IMR-90 (cell line): ENCODE data around the gene CMKLR1. TPM values are rescaled to one million over a fixed set of nuclear protein-coding genes. Genes with fewer than 3 reads are reported as not detected.

Experiments
- ATAC-seq: fragments of 200-7000 bp; cut with Tn5 transposase; 2 replicates; pipeline ENCODE4 v1.9.1; 2020; ENCODE audit warnings: low read depth, mild to moderate bottlenecking, moderate library complexity
- BruUV-seq: library from RNA; stranded (reverse); fragments of 400-500 nt; replicated peaks from 2 replicates; lab custom pipeline; 2021; lab: Mats Ljungman, UMichigan
- CTCF ChIA-PET: fragments of 300-600 bp; formaldehyde crosslinking; extraction: SDS; loops from one replicate; lab custom pipeline; 2021; ENCODE audit warnings: antibody characterized with exemption; lab: Yijun Ruan, JAX
- POLR2A ChIA-PET: fragments of 300-600 bp; sonication (Branson Sonifier 250); formaldehyde crosslinking; loops from one replicate; lab custom pipeline; 2022; ENCODE audit warnings: antibody characterized with exemption; ENCODE audit not compliant: unreplicated experiment; lab: Charles Lee
- DNase-seq: peaks from one replicate; pipeline ENCODE4 v3.0.0; 2013
- H2AFZ ChIP-seq: replicated peaks from 2 replicates; pipeline ENCODE3; 2013; ENCODE audit warnings: low read length, mild to moderate bottlenecking; ENCODE audit not compliant: poor library complexity
- H2AK5ac ChIP-seq: 2 replicates; pipeline ENCODE4 v1.6.1; 2013; ENCODE audit warnings: low read depth, low read length, inconsistent platforms
- H2AK9ac ChIP-seq: replicated peaks from 2 replicates; pipeline ENCODE3; 2013; ENCODE audit warnings: mild to moderate bottlenecking, low read depth, low read length, moderate library complexity; ENCODE audit not compliant: poor library complexity
- H2BK120ac ChIP-seq: 2 replicates; pipeline ENCODE4 v1.6.1; 2013; ENCODE audit warnings: low read depth, low read length, inconsistent platforms
- H2BK15ac ChIP-seq: 3 replicates; pipeline ENCODE4 v1.6.1; 2013; ENCODE audit warnings: low read depth, low read length, inconsistent platforms
- H2BK20ac ChIP-seq: 2 replicates; pipeline ENCODE4 v1.6.1; 2013; ENCODE audit warnings: low read depth, mild to moderate bottlenecking, inconsistent platforms, low read length, moderate library complexity
- H2BK5ac ChIP-seq: 2 replicates; pipeline ENCODE4 v1.6.1; 2013; ENCODE audit warnings: mild to moderate bottlenecking, low read depth, low read length, inconsistent platforms; ENCODE audit not compliant: poor library complexity, severe bottlenecking
- H3K14ac ChIP-seq: replicated peaks from 2 replicates; pipeline ENCODE4 v1.6.1; 2013; ENCODE audit warnings: low read depth, low read length, inconsistent platforms
- H3K18ac ChIP-seq: 2 replicates; pipeline ENCODE4 v1.6.1; 2013; ENCODE audit warnings: low read depth, low read length, control low read depth
- H3K23ac ChIP-seq: 2 replicates; pipeline ENCODE4 v1.6.1; 2013; ENCODE audit warnings: low read depth, low read length, inconsistent platforms
- H3K27ac ChIP-seq: 2 replicates; pipeline ENCODE4 v1.5.1; 2013; ENCODE audit warnings: mild to moderate bottlenecking, control low read depth, low read length; ENCODE audit not compliant: insufficient read depth
- H3K27me3 ChIP-seq: 2 replicates; pipeline ENCODE4 v1.6.1; 2013; ENCODE audit warnings: low read length; ENCODE audit not compliant: control insufficient read depth, insufficient read depth
- H3K36me3 ChIP-seq: 2 replicates; pipeline ENCODE4 v1.6.1; 2013; ENCODE audit warnings: low read length, mixed read lengths; ENCODE audit not compliant: control insufficient read depth, insufficient read depth
- H3K4ac ChIP-seq: 2 replicates; pipeline ENCODE4 v1.6.1; 2013; ENCODE audit warnings: low read depth, low read length, inconsistent platforms
- H3K4me1 ChIP-seq: 2 replicates; pipeline ENCODE4 v1.6.1; 2013; ENCODE audit warnings: low read length, mixed read lengths; ENCODE audit not compliant: control insufficient read depth, insufficient read depth
- H3K4me2 ChIP-seq: 2 replicates; pipeline ENCODE4 v1.6.1; 2013; ENCODE audit warnings: low read depth, mild to moderate bottlenecking, control low read depth, low read length, moderate library complexity
- H3K4me3 ChIP-seq: 2 replicates; pipeline ENCODE4 v1.5.1; 2013; ENCODE audit warnings: low read depth, mild to moderate bottlenecking, control low read depth, low read length, moderate library complexity; ENCODE audit not compliant: insufficient read depth
- H3K56ac ChIP-seq: 2 replicates; pipeline ENCODE4 v1.6.1; 2013; ENCODE audit warnings: low read length, inconsistent platforms; ENCODE audit not compliant: insufficient read depth; ENCODE audit errors: extremely low read depth
- H3K79me1 ChIP-seq, 2 experiments: 2 replicates each; pipeline ENCODE4 v1.6.1; 2013; ENCODE audit warnings: low read length in 2 of 2, inconsistent platforms in 1 of 2, low read depth in 1 of 2
- H3K9ac ChIP-seq: 2 replicates; pipeline ENCODE4 v1.6.1; 2013; ENCODE audit warnings: low read depth, low read length, control low read depth
- H3K9me1 ChIP-seq: 2 replicates; pipeline ENCODE4 v1.6.1; 2013; ENCODE audit warnings: low read length, inconsistent platforms; ENCODE audit not compliant: insufficient read depth
- H3K9me3 ChIP-seq: 2 replicates; pipeline ENCODE4 v1.6.1; 2013; ENCODE audit warnings: low read length; ENCODE audit not compliant: control insufficient read depth, insufficient read depth
- H4K20me1 ChIP-seq: 2 replicates; pipeline ENCODE4 v1.6.1; 2013; ENCODE audit warnings: low read length, inconsistent platforms; ENCODE audit not compliant: insufficient read depth
- H4K5ac ChIP-seq: 2 replicates; pipeline ENCODE4 v1.6.1; 2013; ENCODE audit warnings: mild to moderate bottlenecking, low read depth, low read length, control low read depth
- H4K8ac ChIP-seq, 2 experiments: 2 replicates each; pipeline ENCODE4 v1.6.1; 2013; ENCODE audit warnings: low read depth in 2 of 2, low read length in 2 of 2, control low read depth in 1 of 2, inconsistent platforms in 1 of 2
- H4K91ac ChIP-seq: 2 replicates; pipeline ENCODE4 v1.6.1; 2013; ENCODE audit warnings: low read depth, low read length, inconsistent platforms; ENCODE audit not compliant: insufficient read depth
- CTCF ChIP-seq: conservative IDR thresholded peaks from 2 replicates; pipeline ENCODE4 v1.5.1; 2012; ENCODE audit warnings: mild to moderate bottlenecking, low read depth, low read length, improper control_type of control experiment
- MAFK ChIP-seq: IDR thresholded peaks from 2 replicates; pipeline ENCODE4 v1.6.1; 2012; ENCODE audit warnings: low read depth, low read length, improper control_type of control experiment
- NFE2L2 ChIP-seq: fragments of 150-350 bp; IDR thresholded peaks from 2 replicates; pipeline ENCODE4 v1.6.1; 2016; ENCODE audit warnings: low read depth, mild to moderate bottlenecking, low read length
- WGBS, 2 experiments: methylation state at CpG; one replicate each; pipeline versions ENCODE4 v1.1.5 to v1.1.7; 2013; ENCODE audit warnings: missing lambda C conversion rate in 2 of 2; ENCODE audit not compliant: insufficient read length in 1 of 2; ENCODE audit errors: extremely low coverage in 2 of 2; 5-methylcytosine and 5-hydroxymethylcytosine counted together
- dilution Hi-C: fragments of 300-500 bp; cut with HindIII; formaldehyde crosslinking; loops from one replicate; pipeline ENCODE4 v1.14.3; 2018; ENCODE audit warnings: low sequenced_read_pairs; ENCODE audit not compliant: unreplicated experiment
- in situ Hi-C: fragments of 300-500 bp; cut with MboI; formaldehyde crosslinking; loops from 3 replicates; pipeline ENCODE4 v1.14.3; 2019; ENCODE audit warnings: low sequenced_read_pairs, inconsistent platforms, mixed read lengths
- intact Hi-C: fragments of 100-400 bp; cut with micrococcal nuclease; formaldehyde crosslinking; loops from 2 replicates; pipeline ENCODE4 v1.10.0; 2022
- polyA plus RNA-seq, 3 experiments: library from polyadenylated mRNA; depleted of rRNA; stranded (reverse); fragments of >200 nt; gene quantifications; 2 replicates each; pipeline ENCODE4 v1.2.3, GENCODE V29; 2012; ENCODE audit warnings: low replicate concordance in 1 of 3
- total RNA-seq: library from RNA; depleted of rRNA; stranded (reverse); fragments of >200 nt; gene quantifications from 2 replicates; pipeline ENCODE4 v1.2.3, GENCODE V29; 2012

CMKLR1 gene
- total and polyA plus RNA-seq, 2 of the 4 experiments (the other 2 are of a cell fraction) = not detected

- BruUV-seq = no TSS peak
- POLR2A ChIA-PET = no interaction called here
- Histone ChIP-seq H2AK9ac (peak overlapping the region; percentile 16), H2BK120ac (no peak overlapping the region), H3K14ac (no peak overlapping the region), H2AK5ac (no peak overlapping the region), H3K9me3 (no peaks in the 10 kb centered on the region), H3K4ac (no peak overlapping the region), H4K20me1 (no peaks in the 10 kb centered on the region), H2AFZ (no peak overlapping the region), H2BK15ac (no peak overlapping the region), H3K4me3 (no peak overlapping the region), H3K56ac (no peak overlapping the region), H3K23ac (no peak overlapping the region), H3K4me1 (no peaks in the 10 kb centered on the region), H3K27ac (no peak overlapping the region), H3K27me3 (0 out of 2 replicates have a peak, but pooled peaks cover 2% of the 10 kb centered on the region), H2BK5ac (no peak overlapping the region), H3K9ac (no peak overlapping the region), H3K18ac (no peak overlapping the region), H4K8ac (no peak overlapping the region), H3K79me1 (no peaks in the 10 kb centered on the region), H3K9me1 (no peaks in the 10 kb centered on the region), H4K91ac (no peak overlapping the region), H4K5ac (no peak overlapping the region), H3K4me2 (no peak overlapping the region), H2BK20ac (no peak overlapping the region), H3K36me3 (no peaks in the 10 kb centered on the region)
- no peak for TF ChIP-seq MAFK
- TF ChIP-seq CTCF = no peak
- TF ChIP-seq NFE2L2 = no peak
- ATAC-seq (no peak), DNase-seq (no peak)
- in situ Hi-C loops (no loop called here), intact Hi-C loops (no loop called here), dilution Hi-C loops (no loop called here)
- 6% methylated on average over 4 of the region's 15 CpGs; no CpG with 5 or more reads in 1 of the 2 experiments for WGBS, 2 experiments
- CTCF ChIA-PET = no interaction called here
These were observed 11.3 kb downstream of the CMKLR1 start for GRCh38 chr12:108327621-108328344.
